ENCODE measurements around the gene REV3L. TPM values are rescaled to one million over a fixed set of nuclear protein-coding genes. Genes with fewer than 3 reads are reported as not detected.

REV3L gene
- total RNA-seq, 3 donors from 2014 or later: 17.7 to 56.4 (median 20.7) TPM

DNA sequence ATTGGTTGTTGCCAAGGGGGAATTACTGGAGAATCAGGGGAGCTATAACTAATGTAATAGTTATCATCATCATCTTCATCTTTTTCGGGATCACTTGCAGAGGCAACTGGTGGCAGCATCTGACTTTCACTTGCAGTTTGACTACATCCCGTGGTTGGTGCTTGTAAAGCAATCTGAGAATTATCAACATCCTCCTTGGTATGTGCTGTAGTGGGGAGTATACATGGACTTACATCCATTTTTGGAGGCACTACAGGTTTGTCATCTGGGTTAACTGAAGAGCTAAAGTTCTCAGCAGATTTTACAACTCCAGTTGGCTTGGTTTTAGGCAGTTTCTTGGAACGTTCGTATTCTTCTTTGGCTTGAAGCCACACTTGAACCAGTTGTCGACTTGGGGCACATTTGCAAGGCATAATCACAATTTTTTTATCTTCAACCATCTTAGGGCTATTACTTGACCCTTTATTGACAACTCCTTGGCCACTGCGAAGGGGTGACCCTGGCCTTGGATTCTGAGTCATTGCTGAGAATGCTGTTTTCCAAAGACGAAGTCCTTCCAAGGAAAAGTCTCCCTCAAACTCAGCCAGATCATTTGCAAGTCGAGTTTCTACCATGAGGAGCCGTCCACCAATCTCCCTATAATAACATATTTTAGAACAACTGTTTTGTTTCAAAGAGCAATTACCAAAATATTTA lies 115.5 kb downstream of the REV3L start:
- TF ChIP-seq, protein P1, sequence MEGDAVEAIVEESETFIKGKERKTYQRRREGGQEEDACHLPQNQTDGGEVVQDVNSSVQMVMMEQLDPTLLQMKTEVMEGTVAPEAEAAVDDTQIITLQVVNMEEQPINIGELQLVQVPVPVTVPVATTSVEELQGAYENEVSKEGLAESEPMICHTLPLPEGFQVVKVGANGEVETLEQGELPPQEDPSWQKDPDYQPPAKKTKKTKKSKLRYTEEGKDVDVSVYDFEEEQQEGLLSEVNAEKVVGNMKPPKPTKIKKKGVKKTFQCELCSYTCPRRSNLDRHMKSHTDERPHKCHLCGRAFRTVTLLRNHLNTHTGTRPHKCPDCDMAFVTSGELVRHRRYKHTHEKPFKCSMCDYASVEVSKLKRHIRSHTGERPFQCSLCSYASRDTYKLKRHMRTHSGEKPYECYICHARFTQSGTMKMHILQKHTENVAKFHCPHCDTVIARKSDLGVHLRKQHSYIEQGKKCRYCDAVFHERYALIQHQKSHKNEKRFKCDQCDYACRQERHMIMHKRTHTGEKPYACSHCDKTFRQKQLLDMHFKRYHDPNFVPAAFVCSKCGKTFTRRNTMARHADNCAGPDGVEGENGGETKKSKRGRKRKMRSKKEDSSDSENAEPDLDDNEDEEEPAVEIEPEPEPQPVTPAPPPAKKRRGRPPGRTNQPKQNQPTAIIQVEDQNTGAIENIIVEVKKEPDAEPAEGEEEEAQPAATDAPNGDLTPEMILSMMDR (IDR thresholded peaks at IDR 0.05): no peak
- Histone ChIP-seq H3K4me1 (ENCODE audit: low read depth) (no peaks in the 10 kb centered on the region), H3K36me3 (ENCODE audit: low read depth) (peaks cover 4% of the 10 kb centered on the region), H3K4me3 (no peak overlapping the region), H3K9me3 (no peaks in the 10 kb centered on the region)
- DNase-seq (no peak), ATAC-seq (no peak)
- intact Hi-C loops (cut with DNase I, micrococcal nuclease): no loop called here

DNA sequence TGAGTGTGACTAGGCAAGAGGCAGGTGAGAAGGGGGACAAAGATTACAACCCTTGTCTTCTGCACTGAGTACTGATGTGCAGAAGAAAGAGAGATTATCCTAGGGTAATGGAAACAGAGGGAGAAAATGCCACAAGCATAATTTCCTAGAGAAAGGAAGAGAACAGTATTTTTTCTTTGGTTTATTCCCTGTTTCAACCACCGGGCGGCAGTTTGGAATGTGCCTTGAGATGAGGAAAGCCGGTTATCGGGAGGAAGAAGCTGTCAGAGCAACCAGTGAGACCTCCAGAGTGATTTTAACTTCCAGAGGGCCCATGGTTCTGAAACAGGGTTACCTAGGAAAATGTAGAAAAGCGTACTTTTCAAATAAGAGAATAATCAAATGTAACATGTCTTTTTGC lies 121.4 kb downstream of the REV3L start:
- no peaks in the 10 kb centered on the region for H3K36me3 ChIP-seq (ENCODE audit: low read depth)
- intact Hi-C loops (cut with DNase I, micrococcal nuclease): no loop called here
- no peaks in the 10 kb centered on the region for H3K9me3 ChIP-seq
- no peaks in the 10 kb centered on the region for H3K4me1 ChIP-seq (ENCODE audit: low read depth)
- no peak for ATAC-seq
- DNase-seq: peak in 1 of 3 donors; percentile 37
- TF ChIP-seq, protein P1 (IDR thresholded peaks at IDR 0.05): no peak
- H3K4me3 ChIP-seq: no peak overlapping the region

DNA sequence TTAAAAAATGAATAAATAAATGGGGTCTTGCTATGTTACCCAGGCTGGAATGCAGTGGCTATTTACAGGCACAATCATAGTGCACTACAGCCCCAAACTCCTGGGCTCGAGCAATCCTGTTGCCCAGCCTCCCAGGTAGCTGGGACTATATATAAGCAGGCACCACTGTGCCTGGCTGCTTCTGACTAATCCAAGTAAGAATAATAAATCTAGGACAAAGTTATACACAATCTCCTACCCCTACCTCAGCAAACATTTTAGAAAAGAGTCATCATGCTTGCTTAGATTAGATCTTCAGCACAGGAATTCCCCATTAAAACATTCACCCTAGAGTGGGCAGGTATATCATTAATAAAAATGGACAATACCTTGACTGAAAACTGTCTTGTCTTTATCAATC lies 124.6 kb downstream of the REV3L start:
- TF ChIP-seq, protein P1 (IDR thresholded peaks at IDR 0.05): no peak
- no peak for ATAC-seq
- no peaks in the 10 kb centered on the region for H3K4me1 ChIP-seq (ENCODE audit: low read depth)
- intact Hi-C loops (cut with DNase I, micrococcal nuclease): no loop called here
- H3K36me3 ChIP-seq (ENCODE audit: low read depth): no peaks in the 10 kb centered on the region
- no peaks in the 10 kb centered on the region for H3K9me3 ChIP-seq
- no peak overlapping the region for H3K4me3 ChIP-seq
- no peak for DNase-seq

DNA sequence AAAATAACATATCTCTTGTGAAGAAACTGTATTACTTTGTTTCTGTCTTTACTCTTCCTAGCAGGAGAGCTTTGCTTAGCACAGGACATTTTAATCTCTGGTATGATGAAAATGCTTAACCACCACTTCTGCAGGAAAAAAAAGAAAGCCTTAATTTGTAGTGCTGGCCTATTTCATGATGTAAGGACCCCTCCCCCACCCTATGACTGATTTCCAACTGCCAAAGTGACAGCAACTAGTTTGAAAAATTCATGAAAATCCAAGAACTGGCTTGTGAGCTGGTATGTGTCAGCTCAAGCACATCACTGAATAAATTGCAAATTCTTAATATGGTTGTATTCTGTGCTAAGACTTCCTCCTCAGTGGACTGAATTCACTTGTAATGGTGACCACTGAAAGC lies 125.3 kb downstream of the REV3L start:
- TF ChIP-seq, protein P1 (IDR thresholded peaks at IDR 0.05): no peak
- no peaks in the 10 kb centered on the region for H3K36me3 ChIP-seq (ENCODE audit: low read depth)
- H3K4me1 ChIP-seq (ENCODE audit: low read depth): no peaks in the 10 kb centered on the region
- intact Hi-C loops (cut with DNase I, micrococcal nuclease): no loop called here
- DNase-seq (no peak), ATAC-seq (no peak)
- no peak overlapping the region for H3K4me3 ChIP-seq
- no peaks in the 10 kb centered on the region for H3K9me3 ChIP-seq

DNA sequence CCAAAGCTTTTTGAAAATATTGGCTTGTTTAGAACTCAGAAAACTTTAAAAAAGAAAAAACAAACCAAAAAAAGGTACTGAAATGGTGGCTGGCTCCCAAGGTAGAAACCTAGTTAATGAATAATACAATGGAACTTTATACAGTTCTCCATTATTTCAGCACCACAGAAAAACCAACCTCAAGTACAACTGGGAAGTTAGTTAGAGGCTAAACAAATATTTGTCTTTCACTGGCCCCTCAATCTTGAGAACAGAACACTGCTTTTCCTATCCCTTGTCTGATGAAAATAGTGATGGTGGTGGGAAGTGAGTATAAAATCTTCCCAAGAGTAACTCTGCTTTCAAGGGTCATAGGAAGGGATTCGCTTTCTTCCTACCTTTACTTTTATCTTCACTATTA lies 126.5 kb downstream of the REV3L start:
- H3K4me1 ChIP-seq (ENCODE audit: low read depth): no peaks in the 10 kb centered on the region
- H3K36me3 ChIP-seq (ENCODE audit: low read depth): no peaks in the 10 kb centered on the region
- TF ChIP-seq, protein P1 (IDR thresholded peaks at IDR 0.05): no peak
- intact Hi-C loops (cut with DNase I, micrococcal nuclease): no loop called here
- no peaks in the 10 kb centered on the region for H3K9me3 ChIP-seq
- DNase-seq (no peak), ATAC-seq (no peak)
- H3K4me3 ChIP-seq: no peak overlapping the region

Data from mucosa of descending colon (tissue), 3 donors.